GM19372 (cell line): ENCODE data around the gene KCNC2.

Experiments
- ATAC-seq: cut with Tn5 transposase; IDR thresholded peaks from one replicate; pipeline ENCODE4 v1.9.1; 2021; ENCODE audit warnings: mild to moderate bottlenecking, low read depth, moderate library complexity; ENCODE audit not compliant: unreplicated experiment

Gene KCNC2

GRCh38 chr12:75162845-75163244, 46.8 kb downstream of the KCNC2 start:
- ATAC-seq, result no peak

GRCh38 chr12:75161488-75161887, 48.2 kb downstream of the KCNC2 start:
- no peak for ATAC-seq

- ATAC-seq, result no peak
Observed at GRCh38 chr12:75157385-75157784, 52.3 kb downstream of the KCNC2 start.

- ATAC-seq, result no peak
Observed at GRCh38 chr12:75155962-75156361, 53.7 kb downstream of the KCNC2 start.

GRCh38 chr12:75154388-75154787, 55.3 kb downstream of the KCNC2 start:
- no peak for ATAC-seq

GRCh38 chr12:75139196-75139595, 70.4 kb downstream of the KCNC2 start:
- ATAC-seq, result no peak

- no peak for ATAC-seq
Observed at GRCh38 chr12:75137896-75138295, 71.7 kb downstream of the KCNC2 start.

- ATAC-seq, result no peak
Observed at GRCh38 chr12:75135026-75135425, 74.6 kb downstream of the KCNC2 start.

GRCh38 chr12:75130811-75131210, 78.8 kb downstream of the KCNC2 start:
- no peak for ATAC-seq

- no peak for ATAC-seq
Observed at GRCh38 chr12:75129275-75129674, 80.4 kb downstream of the KCNC2 start.

GRCh38 chr12:75121036-75121705, 88.5 kb downstream of the KCNC2 start:
- no peak for ATAC-seq

GRCh38 chr12:75120311-75120711, 89.3 kb downstream of the KCNC2 start:
- ATAC-seq, result no peak

- ATAC-seq, result no peak
Observed at GRCh38 chr12:75116646-75117198, 92.9 kb downstream of the KCNC2 start.

- no peak for ATAC-seq
Observed at GRCh38 chr12:75115748-75116147, 93.9 kb downstream of the KCNC2 start.

GRCh38 chr12:75103822-75104221, 105.8 kb downstream of the KCNC2 start:
- ATAC-seq, result no peak

- ATAC-seq, result no peak
Observed at GRCh38 chr12:75101781-75102180, 107.9 kb downstream of the KCNC2 start.

- ATAC-seq, result no peak
Observed at GRCh38 chr12:75099210-75099609, 110.4 kb downstream of the KCNC2 start.

- no peak for ATAC-seq
Observed at GRCh38 chr12:75097003-75097402, 112.6 kb downstream of the KCNC2 start.

- no peak for ATAC-seq
Observed at GRCh38 chr12:75087654-75088053, 122.0 kb downstream of the KCNC2 start.

GRCh38 chr12:75086091-75087038, 123.3 kb downstream of the KCNC2 start:
- no peak for ATAC-seq

- no peak for ATAC-seq
Observed at GRCh38 chr12:75081305-75081704, 128.3 kb downstream of the KCNC2 start.
